ENCODE data around the gene TRIM52.

The TRIM52 gene

GRCh38 chr5:181235689-181236366 is 25.1 kb downstream of the TRIM52 start:
- no peak for DNase-seq (ENCODE audit: low read depth)
- no peak overlapping the region for H3K4me3 ChIP-seq (ENCODE audit: low read depth, low read length)

GRCh38 chr5:181235323-181235688 is 25.6 kb downstream of the TRIM52 start:
- DNase-seq (ENCODE audit: low read depth): no peak
- no peak overlapping the region for H3K4me3 ChIP-seq (ENCODE audit: low read depth, low read length)

DNA sequence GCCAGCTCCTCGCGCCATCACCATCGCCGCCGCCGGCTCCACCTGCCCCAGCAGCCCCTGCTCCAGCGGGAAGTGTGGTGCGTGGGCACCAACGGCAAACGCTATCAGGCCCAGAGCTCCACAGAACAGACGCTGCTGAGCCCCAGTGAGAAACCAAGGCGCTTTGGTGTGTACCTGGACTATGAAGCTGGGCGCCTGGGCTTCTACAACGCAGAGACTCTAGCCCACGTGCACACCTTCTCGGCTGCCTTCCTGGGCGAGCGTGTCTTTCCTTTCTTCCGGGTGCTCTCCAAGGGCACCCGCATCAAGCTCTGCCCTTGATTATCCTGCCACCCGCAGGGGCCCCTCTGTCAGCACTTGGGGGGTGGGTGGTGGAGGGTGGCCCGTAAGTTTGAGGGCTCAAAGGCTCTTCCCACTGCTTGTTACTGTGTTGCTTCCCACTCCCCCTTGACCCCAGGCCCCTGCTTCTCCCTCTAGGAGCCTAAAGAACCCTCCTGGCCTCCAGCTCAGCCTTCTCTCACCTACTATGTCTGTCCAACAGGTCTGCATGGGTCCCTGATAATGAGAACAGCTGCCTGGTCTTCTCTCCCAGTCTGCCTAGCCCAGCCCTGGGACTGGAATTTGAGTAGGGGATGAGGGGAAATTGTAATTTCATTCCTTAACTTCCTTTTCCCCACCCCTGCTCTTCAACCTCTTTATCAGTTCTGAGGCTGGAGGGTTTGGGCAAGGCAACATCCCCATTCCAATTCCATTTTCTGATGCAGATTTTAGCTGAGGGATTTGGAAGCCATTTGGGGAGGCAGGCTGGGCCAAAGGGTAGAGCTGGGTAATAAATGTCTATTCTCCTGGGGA is 26.3 kb downstream of the TRIM52 start:
- no peak overlapping the region for H3K4me3 ChIP-seq (ENCODE audit: low read depth, low read length)
- DNase-seq (ENCODE audit: low read depth): no peak

GRCh38 chr5:181233801-181234454 is 27.0 kb downstream of the TRIM52 start:
- DNase-seq (ENCODE audit: low read depth): no peak
- no peak overlapping the region for H3K4me3 ChIP-seq (ENCODE audit: low read depth, low read length)

- no peak for DNase-seq (ENCODE audit: low read depth)
Observed at GRCh38 chr5:181233088-181233800, 27.7 kb downstream of the TRIM52 start.

DNA sequence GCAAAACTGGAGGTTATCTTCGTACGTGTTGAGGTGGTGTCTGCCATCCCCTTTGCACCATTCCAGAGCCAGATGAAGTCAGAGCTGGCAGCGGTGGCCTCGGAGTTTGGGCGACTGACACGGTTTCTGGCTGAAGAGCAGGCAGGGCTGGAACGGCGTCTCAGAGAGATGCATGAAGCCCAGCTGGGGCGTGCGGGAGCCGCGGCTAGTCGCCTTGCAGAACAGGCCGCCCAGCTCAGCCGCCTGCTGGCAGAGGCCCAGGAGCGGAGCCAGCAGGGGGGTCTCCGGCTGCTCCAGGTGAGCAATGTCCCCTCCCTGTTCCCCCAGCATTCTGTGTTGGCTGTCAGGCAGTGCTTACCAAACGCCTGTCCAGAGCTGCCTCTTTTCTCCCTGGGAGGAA is 28.4 kb downstream of the TRIM52 start:
- H3K4me3 ChIP-seq (ENCODE audit: low read depth, low read length): no peak overlapping the region
- DNase-seq (ENCODE audit: low read depth): no peak

More at GRCh38 chr5:181233088-181233800, 27.7 kb downstream of the TRIM52 start:
- no peak overlapping the region for H3K4me3 ChIP-seq (ENCODE audit: low read depth, low read length)

- DNase-seq (ENCODE audit: low read depth): no peak
- H3K4me3 ChIP-seq (ENCODE audit: low read depth, low read length): no peak overlapping the region
Observed at GRCh38 chr5:181231432-181231831, 29.5 kb downstream of the TRIM52 start.

DNA sequence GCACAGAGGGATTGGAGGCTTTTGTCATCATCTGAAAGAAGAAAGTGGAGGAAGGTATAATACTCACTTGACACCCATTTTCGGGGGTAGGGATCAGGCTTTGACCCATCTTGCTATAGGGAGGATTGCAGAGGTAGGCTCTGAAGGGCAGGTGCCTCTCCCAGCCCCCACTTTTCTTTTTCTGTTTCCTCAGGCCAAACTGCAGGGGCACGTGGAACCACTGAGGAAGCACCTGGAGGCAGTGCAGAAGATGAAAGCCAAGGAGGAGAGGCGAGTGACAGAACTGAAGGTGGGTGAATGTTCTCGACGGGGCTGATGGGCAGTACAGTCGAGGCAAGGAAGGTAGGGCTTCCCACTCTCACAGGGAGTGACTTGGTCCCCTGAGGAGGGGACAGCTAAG is 30.4 kb downstream of the TRIM52 start:
- no peak for DNase-seq (ENCODE audit: low read depth)
- no peak overlapping the region for H3K4me3 ChIP-seq (ENCODE audit: low read depth, low read length)

DNA sequence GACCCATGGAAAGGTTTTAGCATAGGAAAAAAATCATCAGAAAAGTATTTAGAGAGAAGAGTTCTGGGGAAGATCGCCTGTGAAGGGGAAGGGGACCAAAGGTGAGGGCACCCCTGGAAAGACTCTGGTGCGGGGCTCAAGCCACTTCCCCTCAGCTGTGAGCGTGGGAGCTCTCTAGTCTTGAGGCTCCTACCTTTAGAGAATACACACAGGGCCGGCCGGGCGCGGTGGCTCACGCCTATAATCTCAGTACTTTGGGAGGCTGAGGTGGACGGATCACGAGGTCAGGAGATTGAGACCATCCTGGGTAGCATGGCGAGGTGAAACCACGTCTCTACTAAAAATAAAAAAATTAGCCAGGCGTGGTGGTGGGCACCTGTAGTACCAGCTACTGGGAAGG is 30.9 kb downstream of the TRIM52 start:
- H3K4me3 ChIP-seq (ENCODE audit: low read depth, low read length): no peak overlapping the region
- no peak for DNase-seq (ENCODE audit: low read depth)

DNA sequence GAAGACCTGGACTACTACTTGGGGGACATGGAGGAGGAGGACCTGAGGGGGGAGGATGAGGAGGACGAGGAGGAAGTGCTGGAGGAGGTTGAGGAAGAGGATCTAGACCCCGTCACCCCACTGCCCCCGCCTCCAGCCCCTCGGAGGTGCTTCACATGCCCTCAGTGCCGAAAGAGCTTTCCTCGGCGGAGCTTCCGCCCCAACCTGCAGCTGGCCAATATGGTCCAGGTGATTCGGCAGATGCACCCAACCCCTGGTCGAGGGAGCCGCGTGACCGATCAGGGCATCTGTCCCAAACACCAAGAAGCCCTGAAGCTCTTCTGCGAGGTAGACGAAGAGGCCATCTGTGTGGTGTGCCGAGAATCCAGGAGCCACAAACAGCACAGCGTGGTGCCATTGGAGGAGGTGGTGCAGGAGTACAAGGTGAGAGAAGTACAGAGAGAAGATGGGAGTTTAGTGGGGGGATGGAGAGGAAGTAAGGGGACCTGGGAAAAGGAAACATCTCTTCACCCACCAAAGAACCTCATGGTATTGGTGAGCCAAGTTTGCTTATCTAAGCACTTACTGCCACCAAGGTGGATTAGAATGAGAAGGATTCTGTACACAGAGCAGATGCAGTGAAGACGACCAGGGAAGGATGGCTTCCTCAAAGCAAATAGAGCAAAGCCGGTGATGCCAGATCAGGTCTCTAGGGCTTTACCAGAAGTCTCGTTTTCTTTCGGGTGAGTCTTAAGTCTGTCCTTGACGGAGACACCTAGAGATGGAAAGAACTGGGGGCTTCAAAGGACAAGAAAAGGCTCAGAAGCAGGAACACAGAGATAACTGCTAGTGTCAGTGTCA is 36.3 kb downstream of the TRIM52 start:
- peak overlapping the region; percentile 79 for H3K4me3 ChIP-seq (ENCODE audit: low read depth, low read length)
- DNase-seq (ENCODE audit: low read depth): no peak

- H3K4me3 ChIP-seq (ENCODE audit: low read depth, low read length): peak overlapping the region; percentile 79
- DNase-seq (ENCODE audit: low read depth): no peak
Observed at GRCh38 chr5:181223729-181224389, 37.1 kb downstream of the TRIM52 start.

GRCh38 chr5:181223058-181223728 is 37.8 kb downstream of the TRIM52 start, which contains the start of gene TRIM41:
Gene TRIM41, plus strand, starts transcription at chr5:181223281. Its CDS starts 719 bp downstream, at chr5:181224000.
- peak; percentile 98 for DNase-seq (ENCODE audit: low read depth)
- peak within 1 kb of the TSS; percentile 79 for H3K4me3 ChIP-seq (ENCODE audit: low read depth, low read length)

- no peak for DNase-seq (ENCODE audit: low read depth)
- H3K4me3 ChIP-seq (ENCODE audit: low read depth, low read length): peak overlapping the region; percentile 79
Observed at GRCh38 chr5:181222630-181223057, 38.3 kb downstream of the TRIM52 start.

DNA sequence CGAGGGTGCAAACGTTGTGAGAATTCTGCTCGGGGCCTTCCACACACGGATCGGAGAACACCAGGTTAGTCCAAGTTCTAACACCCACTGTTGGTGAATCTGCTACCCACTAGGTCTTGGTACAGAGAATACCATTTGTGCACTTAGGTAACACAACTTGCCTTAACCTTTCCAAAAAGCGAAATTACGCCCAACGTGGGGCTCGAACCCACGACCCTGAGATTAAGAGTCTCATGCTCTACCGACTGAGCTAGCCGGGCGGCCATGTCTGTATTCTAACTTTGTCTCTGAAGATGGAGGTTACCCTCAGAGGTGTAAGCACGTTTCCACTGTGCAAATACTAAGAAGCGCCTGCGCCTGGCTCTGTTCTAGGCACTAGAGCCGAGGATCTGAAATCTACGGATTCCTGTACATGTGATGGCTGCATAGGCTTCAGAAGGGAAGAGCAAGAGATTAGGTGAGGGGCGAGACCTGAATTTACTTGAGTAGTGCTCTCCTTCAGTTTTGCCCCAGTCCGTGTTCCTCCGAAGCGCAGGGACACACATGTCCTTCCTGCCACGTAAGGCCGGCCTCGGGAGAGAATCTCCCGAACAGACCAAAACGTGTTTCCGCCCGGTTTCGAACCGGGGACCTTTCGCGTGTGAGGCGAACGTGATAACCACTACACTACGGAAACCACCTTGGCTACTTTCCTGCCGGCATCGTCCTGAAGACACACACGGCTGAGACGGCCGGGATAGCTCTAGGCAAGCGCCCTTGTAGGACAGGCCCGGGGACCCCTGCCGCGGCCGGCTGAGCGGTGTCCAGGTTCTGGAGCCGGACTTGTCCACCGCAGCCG is 38.9 kb downstream of the TRIM52 start:
- peak; percentile 88 for DNase-seq (ENCODE audit: low read depth)
- H3K4me3 ChIP-seq (ENCODE audit: low read depth, low read length): peak overlapping the region; percentile 79

DNA sequence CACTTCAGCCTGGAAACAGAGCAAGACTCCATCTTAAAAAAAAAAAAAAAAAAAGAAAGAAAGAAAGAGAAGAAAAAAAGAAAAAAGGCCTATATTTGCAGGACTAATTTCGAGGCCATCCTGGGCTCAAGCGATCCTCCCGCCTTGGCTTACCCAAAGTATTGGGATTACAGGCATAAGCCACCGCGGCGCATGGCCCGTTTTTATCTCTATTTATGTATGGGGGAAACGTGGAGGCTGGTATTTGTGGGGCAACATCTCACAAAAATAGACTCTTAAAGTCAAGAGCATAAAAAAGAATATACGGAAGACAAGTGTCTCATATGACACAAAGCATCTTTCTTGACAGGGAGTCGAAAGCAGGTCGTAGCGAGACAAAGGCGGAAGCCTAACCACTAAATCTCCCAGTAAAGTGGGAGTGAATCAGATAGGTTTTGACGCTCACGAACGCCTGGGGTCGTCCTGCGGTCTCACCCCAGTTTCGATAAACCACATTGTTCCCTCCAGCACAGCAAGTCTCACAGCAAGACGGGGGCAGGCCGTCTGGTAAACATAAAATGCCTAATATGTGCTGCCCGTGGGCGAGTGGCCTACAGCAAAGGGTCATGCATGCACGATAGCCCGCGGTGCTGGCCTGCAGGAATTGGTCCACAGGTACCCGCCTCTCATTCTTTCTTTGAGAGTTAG is 39.7 kb downstream of the TRIM52 start:
- H3K4me3 ChIP-seq (ENCODE audit: low read depth, low read length): peak overlapping the region; percentile 79
- DNase-seq (ENCODE audit: low read depth): no peak

DNA sequence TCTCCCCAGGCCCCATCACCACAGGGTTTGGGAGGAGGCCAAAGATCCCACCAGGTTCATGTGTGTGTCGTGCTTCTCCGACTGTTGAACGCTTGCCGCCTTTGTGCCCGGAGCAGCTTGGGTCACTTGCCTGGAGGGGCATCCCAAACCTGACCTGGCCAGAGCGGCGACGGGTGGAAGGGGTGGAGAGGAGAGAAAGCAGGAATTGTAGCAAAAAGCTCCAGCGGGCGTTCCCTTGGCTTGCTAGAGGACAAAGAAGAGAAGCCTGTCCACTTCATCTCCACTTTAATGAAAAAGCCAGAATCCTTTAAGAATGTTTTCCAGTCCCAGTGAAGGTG is 40.8 kb downstream of the TRIM52 start:
- H3K4me3 ChIP-seq (ENCODE audit: low read depth, low read length): no peak overlapping the region
- no peak for DNase-seq (ENCODE audit: low read depth)

All from skeletal muscle cell (primary cell).